ENCODE results near the gene DDR1.
A peak's percentile ranks its signal among the peaks of the same experiment; 100 is the strongest.

The DDR1 gene

GRCh38 chr6:30889496-30889885 lies 5.2 kb downstream of the DDR1 start:
- Histone ChIP-seq H3K4me1 (peaks cover 15% of the 10 kb centered on the region), H3K4me3 (ENCODE audit: low read depth, low read length) (no peak overlapping the region), H3K36me3 (no peaks in the 10 kb centered on the region), H3K9me3 (no peaks in the 10 kb centered on the region), H3K27me3 (no peaks in the 10 kb centered on the region)
- TF ChIP-seq CTCF (IDR thresholded peaks at IDR 0.05; ENCODE audit: low read depth, low read length): no peak
- DNase-seq: no peak

- no peaks in the 10 kb centered on the region for H3K36me3 ChIP-seq
- DNase-seq: peak; percentile 49
Measured at GRCh38 chr6:30889921-30890645, 5.8 kb downstream of the DDR1 start.

GRCh38 chr6:30890646-30891449 lies 6.5 kb downstream of the DDR1 start:
- no peak for DNase-seq
- no peak for TF ChIP-seq CTCF (IDR thresholded peaks at IDR 0.05; ENCODE audit: low read depth, low read length)
- no peak overlapping the region for H3K4me3 ChIP-seq (ENCODE audit: low read depth, low read length)
- peaks cover 6% of the 10 kb centered on the region for H3K4me1 ChIP-seq
- H3K9me3 ChIP-seq: no peaks in the 10 kb centered on the region
- H3K36me3 ChIP-seq: no peaks in the 10 kb centered on the region
- no peaks in the 10 kb centered on the region for H3K27me3 ChIP-seq

More at GRCh38 chr6:30889921-30890645, 5.8 kb downstream of the DDR1 start:
- H3K27me3 ChIP-seq: no peaks in the 10 kb centered on the region
- H3K4me1 ChIP-seq: peaks cover 13% of the 10 kb centered on the region
- H3K4me3 ChIP-seq (ENCODE audit: low read depth, low read length): no peak overlapping the region
- no peaks in the 10 kb centered on the region for H3K9me3 ChIP-seq
- no peak for TF ChIP-seq CTCF (IDR thresholded peaks at IDR 0.05; ENCODE audit: low read depth, low read length)

- no peak for DNase-seq
- H3K27me3 ChIP-seq: no peaks in the 10 kb centered on the region
- H3K4me1 ChIP-seq: peaks cover 4% of the 10 kb centered on the region
- TF ChIP-seq CTCF (IDR thresholded peaks at IDR 0.05; ENCODE audit: low read depth, low read length): no peak
- no peak overlapping the region for H3K4me3 ChIP-seq (ENCODE audit: low read depth, low read length)
- H3K36me3 ChIP-seq: no peaks in the 10 kb centered on the region
- no peaks in the 10 kb centered on the region for H3K9me3 ChIP-seq
Measured at GRCh38 chr6:30891450-30891723, 7.1 kb downstream of the DDR1 start.

- H3K9me3 ChIP-seq: no peaks in the 10 kb centered on the region
Measured at GRCh38 chr6:30891816-30892538, 7.7 kb downstream of the DDR1 start.

More at GRCh38 chr6:30891816-30892538, 7.7 kb downstream of the DDR1 start:
- no peaks in the 10 kb centered on the region for H3K4me1 ChIP-seq
- H3K4me3 ChIP-seq (ENCODE audit: low read depth, low read length): no peak overlapping the region
- no peak for DNase-seq
- no peaks in the 10 kb centered on the region for H3K27me3 ChIP-seq
- H3K36me3 ChIP-seq: no peaks in the 10 kb centered on the region
- no peak for TF ChIP-seq CTCF (IDR thresholded peaks at IDR 0.05; ENCODE audit: low read depth, low read length)
